GM19351 (cell line): ENCODE data around the gene DNAJC17.

Experiments used
- ATAC-seq: cut with Tn5 transposase; IDR thresholded peaks from one replicate; pipeline ENCODE4 v1.9.1; 2021; ENCODE audit warnings: mild to moderate bottlenecking, moderate library complexity; ENCODE audit not compliant: unreplicated experiment

DNAJC17 gene

GRCh38 chr15:40792394-40792793 is 14.9 kb downstream of the DNAJC17 start:
- ATAC-seq, result no peak

DNA sequence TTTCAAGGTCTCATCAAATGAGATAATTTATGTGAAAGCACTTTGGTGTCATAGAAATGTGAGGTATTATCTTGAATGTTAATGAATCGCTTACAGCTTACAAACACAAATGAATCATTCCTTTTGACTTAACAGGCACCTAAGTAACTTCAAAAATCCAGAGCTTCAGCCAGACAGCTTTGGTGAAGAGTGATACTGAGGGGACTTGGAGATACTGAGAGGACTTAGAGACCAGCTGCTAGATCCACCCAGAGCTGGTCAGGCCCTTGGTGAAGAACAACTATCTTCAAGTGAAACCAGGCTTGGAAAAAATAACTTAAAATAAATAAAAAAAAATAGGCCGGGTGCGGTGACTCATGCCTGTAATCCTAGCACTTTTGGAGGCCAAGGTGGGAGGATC is 16.6 kb downstream of the DNAJC17 start:
- no peak for ATAC-seq

DNA sequence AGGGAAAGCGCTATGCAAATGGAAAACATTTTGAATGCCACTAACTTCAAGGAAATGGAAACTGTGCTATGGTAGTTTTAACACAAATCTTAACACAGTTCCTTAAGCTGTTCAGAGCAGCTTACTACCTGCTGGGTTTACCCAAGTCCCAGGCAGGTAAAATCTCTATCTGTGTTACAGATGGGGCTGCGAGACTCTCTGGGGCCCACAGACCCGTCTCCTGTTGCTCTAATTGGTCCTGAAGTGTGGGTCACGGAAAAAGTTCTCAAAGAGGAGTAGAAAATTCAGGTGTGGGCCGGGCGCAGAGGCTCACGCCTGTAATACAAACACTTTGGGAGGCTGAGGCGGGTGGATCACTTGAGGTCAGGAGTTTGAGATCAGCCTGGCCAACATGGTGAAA is 17.3 kb downstream of the DNAJC17 start:
- ATAC-seq, result no peak

DNA sequence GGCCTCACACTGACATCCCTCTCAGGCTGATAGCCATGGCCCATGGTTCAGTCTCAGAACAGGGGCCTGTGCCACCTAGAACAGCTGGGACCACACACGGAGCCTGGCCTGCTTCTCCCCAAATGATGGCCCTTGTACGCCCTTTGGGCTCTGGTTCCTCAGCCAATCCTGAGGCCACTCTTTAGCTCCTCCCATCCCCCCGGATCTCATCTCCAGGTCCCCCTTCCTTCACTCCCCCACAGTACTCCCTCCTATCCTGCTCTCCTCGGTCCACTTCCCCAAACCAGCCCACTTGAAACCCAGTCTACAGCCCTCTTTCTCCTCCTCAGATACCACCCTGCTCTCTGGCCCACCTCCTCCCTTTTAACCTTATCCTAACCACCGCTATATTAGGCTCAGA is 18.2 kb downstream of the DNAJC17 start:
- no peak for ATAC-seq

DNA sequence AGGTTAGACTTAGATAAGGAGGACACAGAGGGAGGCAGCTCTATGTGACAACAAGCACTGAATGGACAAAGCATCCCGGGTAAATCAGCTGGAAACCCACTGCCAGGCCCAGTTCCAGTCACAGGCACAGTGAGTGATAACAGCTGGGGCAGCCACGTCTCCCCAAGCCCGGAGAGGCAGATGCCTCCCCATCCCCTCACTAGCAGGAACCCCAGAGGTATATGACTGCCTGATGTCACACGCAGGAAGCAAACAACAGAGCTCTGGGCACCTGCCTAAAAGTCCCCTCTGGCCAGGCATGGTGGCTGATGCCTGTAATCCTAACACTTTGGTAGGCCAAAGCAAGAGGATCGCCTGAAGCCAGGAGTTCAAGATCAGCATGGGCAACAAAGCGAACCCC is 19.3 kb downstream of the DNAJC17 start:
- no peak for ATAC-seq

DNA sequence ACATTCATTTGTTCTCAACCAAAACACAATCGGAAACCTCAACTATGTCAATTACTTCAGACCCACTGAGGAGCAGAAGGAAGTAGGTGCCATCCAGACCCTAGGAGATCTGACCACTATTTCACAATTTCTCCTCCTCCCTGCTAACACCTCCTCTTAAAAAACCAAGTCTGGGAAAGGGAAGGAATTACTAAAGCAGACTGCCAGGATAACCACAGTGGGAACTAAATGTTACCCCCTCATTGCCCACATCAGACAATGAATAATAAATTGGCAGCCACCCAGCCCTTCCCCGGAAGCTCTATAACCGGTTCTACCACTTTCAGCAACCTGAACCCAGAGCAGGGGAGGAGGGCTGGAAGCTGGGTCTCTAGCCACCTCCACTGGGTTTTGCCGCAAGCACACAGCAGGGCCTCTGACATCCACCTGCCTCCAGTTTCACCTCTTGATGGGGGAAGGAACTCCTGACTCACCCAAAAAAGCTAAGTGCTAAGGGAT is 19.9 kb downstream of the DNAJC17 start:
- no peak for ATAC-seq

- ATAC-seq, result no peak
Observed at GRCh38 chr15:40785814-40786213, 21.5 kb downstream of the DNAJC17 start.

GRCh38 chr15:40785164-40785563 is 22.1 kb downstream of the DNAJC17 start:
- ATAC-seq, result no peak

DNA sequence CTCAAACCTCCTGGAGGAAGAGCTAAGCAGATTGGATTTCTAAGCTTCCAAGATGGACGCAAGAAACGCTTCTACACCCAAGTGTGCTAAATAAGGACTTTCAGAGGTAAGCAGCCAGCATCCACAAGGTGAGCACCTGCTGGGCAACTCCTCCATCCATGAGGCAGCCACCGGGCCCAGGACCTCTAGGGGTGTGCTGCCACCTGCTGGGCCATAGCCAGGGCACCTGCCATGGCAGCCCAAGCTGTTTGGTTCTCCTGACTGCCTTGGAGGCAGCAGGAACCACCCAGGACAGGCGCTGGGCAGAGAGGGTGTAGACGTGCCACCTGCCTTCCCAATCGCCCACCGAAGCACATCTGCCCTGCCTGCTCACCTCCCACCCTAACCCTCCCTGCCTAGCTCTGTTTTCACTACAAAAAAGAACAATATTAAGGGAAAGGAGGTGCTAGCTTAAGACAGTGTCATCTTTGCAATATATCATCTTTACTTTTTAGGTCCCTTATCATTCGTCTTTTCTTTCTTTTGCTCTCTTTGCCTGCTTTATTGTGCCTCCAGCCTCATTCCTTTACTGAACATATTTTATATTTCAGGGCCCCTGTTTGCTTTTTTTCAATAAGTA is 24.6 kb downstream of the DNAJC17 start:
- ATAC-seq, result peak; percentile 64

- ATAC-seq, result no peak
Observed at GRCh38 chr15:40776537-40777141, 30.6 kb downstream of the DNAJC17 start.

DNA sequence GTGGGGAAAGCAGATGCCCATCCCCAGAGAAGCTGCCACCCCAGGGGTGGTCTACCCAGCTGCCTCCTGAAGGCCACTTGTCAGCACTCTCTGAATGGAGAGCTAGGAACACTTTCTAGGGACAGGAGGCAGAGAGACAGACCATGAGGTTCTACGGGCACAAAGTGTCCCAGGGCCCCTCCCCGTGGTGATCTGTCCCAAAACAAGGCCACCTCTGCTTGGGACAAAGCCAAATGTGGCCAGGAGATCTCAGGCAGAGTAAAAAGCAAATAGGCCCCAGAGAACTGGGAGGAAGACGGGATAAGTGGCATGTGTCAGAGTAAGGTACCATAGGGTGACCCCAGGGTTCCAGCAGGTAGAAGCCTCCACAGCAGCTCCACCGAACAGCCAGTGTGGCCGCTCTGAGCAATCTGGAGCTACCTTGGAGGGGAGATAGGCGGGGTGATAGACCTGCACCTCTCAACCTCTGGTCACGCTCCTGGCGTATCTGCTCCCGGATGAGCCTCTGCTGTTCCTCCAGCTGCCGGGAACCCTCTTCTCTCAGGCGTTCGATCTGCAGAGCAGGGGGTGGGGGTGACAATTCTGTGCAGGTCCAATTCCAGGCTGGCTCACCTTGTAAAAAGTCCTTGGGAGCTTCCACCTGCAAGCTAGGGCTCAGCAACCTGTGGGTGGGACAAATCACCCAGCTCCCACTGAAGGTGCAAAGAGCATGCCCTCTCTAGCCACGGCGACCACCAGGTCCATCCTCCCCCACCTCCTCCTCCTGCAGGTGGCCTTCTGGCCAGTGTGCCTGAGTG is 31.3 kb downstream of the DNAJC17 start:
- ATAC-seq, result no peak

DNA sequence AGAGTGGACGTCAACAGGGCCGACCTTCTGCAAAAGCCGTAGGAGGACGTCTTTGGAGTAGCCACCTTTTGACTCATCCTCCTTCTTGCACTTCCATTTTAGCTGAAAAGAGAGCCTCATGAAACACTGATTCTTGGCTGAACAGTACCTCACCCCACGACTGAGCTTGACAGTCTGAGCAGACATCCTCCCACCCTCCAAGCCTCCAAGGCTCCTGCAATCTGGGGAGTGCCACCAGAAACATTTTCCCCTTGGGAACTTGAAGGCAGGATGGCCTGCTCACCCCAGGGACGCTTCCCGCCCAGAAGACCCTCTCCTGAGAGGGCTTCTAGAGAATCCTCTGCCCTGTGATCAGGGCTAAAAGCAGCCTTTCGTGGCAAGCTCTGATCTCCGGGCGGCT is 32.3 kb downstream of the DNAJC17 start:
- no peak for ATAC-seq

DNA sequence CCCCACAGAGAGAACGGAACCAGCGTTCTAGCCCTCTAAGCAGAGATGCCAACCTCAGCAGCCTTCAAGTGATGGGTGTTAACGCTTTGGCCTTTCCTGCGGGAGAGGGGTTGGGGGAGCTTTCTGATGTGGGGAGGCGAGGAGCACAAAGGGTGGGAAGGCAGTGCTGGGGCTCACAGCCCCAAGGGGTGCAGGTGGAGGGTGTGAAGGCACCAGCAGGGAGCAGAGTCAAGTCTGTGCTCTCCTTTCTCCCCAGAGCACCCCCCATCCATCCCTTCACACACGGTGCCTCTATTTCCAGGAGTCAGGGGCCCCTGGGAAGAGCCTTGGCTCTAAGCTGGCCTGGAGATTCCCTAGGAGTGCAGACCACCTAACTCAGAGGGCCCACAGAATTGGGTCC is 33.4 kb downstream of the DNAJC17 start:
- no peak for ATAC-seq

GRCh38 chr15:40773496-40773895 is 33.8 kb downstream of the DNAJC17 start:
- ATAC-seq, result no peak

- ATAC-seq, result no peak
Observed at GRCh38 chr15:40772014-40772413, 35.3 kb downstream of the DNAJC17 start.

DNA sequence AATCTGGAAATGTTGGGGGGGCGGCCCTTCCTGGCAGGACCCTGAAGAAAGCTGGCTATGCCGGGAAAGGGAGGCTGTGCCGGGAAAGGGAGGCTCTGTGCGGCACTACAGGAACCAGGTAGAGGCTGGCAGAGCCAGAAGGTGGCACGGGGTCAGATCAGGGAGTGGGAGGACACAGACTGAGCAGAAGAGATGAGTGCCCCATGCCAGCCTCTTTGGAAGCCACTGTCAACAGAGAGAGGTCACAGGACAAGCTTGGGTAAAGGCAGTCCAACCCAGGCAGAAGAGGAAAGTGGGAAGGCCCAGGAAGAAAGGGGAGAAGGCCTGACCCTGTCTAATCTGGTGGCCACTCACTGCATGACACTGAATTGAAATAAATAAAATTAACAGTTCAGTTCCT is 36.0 kb downstream of the DNAJC17 start:
- ATAC-seq, result no peak

GRCh38 chr15:40770147-40770721 is 37.0 kb downstream of the DNAJC17 start:
- no peak for ATAC-seq

DNA sequence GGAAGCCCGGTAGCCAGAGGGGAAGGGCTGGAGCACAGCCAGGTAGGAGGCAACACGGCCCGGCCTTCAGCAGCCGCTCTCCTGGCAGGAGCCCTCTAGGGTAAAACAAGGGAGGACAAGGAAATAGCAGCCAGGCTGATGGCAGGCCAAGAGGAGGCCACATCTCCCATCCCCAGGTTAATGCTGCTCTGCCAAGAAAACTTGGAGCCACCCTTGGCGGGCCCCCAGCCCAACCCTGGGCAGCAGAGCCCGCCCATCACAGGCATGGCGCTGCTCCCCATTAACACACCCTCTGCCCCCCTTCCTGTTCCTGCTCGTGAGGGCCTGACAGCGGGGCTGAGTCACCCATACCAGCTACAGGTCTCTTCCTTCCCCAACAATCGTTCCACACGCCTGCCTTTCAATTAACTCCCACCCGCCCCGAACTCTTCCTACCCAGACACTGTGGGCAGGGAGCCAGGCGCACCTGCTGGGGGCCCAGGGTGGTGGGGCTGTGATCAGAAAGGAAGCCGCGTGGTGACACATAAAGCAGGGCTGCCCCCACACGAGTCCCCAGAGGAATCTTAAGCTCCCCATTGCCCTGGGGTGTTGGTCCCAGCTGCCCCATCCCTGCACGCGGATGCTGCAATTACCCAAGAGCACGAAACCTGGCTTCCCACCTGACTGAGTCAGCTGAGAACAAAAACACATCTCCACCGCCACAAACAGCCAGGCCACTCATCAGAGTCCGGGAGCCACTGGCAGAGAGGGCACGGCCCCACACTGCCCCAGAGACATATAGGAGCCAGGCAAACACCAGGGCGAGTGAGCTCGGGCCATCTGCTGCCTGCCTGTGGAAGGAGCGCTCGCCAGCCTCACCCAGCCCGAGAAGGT is 37.8 kb downstream of the DNAJC17 start, which contains the start of gene C15orf62:
TSS of gene C15orf62 (plus strand) at position 707 of the 873 bp plus-strand sequence. CDS start 516 bp downstream, outside the sequence.
- ATAC-seq, result peak; percentile 48

DNA sequence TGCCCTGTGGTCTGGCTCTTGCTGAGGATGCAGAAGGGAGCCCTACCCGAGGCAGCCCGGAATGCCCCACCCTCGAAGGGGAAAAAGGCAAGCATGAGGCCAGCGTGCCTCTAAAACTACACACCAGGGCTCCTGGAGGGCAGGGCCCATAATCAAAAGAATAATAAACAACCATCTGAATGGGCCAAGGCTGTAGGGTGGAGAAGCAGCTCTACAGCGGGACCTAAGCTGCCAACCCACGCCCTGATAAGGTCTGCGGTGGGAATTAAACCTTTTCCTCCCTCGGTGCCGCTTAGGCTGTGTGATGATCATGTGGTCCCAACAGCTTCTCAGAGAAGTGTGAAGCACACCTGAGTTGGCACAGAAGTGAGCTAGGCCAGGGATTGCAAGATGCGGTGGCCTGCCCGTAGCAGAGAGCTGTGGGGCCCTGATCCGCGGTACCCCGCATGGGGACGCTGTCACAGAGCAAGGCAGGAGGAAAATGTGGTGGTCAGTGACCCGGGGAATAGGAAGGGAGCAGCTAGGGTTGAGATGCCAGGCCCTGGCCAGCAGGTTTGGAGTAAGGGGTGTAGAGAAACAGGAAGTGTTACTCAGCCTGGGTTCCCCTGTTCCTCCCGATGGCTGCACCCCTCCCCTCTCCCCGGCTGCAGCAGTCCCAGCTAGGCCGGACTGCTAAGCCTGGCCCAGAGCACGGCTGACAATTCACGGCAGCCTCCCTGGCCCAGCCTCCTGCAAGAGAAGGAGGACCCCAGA is 38.6 kb downstream of the DNAJC17 start:
- no peak for ATAC-seq
